GM10266 (cell line): Measurements from ENCODE around the gene PFKFB4.

ENCODE experiments used
- DNase-seq: peaks from one replicate; pipeline ENCODE4 v3.0.0; 2012; ENCODE audit errors: extremely low spot score
- CTCF ChIP-seq: IDR thresholded peaks from 2 replicates; pipeline ENCODE4 v1.5.1; 2012; ENCODE audit warnings: mild to moderate bottlenecking, low read depth; ENCODE audit not compliant: control insufficient read depth, insufficient read depth; ENCODE audit errors: missing control alignments

The PFKFB4 gene

DNA sequence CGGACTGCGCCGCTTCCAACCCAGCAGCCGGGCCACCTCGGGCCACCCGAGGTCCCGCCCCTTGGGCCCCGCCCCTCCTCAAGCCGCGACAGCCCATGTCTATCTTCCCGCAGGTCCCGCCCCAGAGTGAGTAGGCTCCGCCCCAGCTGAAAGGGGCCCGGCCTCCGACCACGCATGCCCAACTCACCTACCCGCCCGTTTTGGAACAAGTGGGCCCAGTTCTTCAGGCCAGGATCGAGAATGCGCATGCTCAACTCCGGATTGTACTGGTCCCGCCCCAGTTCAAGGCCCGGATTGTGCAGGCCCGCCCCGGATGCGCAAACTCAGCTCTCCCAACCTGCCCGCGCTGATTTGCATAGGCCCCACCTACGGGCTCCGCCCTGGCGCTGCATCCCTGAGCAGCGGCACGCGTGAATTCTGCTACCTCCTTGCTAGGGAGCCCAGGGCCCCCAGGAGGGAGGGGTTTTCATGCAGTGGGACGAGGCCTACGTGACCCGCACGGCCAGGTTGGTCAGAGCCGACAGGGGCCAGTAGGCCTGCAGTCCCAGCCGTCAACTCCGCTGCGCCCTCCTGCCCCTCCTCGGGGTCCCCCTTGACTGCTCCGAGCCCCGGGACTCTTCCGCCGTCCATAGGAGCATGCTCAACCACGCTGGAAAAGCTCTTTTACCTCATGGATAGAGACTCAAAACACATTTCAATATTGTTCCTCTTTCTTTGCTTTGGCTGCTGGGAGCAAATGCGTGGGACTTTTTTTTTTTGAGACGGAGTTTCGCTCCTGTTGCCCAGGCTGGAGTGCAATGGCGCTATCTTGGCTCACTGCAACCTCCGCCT lies at the start of gene PFKFB4:
Gene PFKFB4, minus strand, starts transcription at position 8 of the 831 bp plus-strand sequence. CDS start 26 bp downstream, outside the sequence.
- peak; percentile 97 for DNase-seq
- TF ChIP-seq CTCF = no peak

DNA sequence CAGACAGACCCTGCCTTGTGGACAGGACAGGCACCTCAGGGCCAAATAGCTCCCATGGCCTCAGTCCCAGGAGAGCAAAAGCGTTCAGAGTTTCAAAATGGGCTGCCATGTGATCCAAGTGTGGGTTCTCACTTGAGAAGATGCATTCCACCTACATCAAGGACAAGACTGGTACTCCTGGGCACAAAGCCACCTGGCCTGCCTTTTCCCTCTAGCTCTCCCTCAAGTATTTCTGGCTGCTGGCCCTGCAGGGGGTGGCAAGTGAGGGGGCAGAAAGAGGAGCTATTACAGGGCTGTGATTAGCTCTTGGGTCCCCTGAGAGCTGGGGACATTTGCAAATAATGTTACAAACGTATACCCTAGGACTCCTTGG lies 45.0 kb upstream of the PFKFB4 start:
- no peak for DNase-seq
- no peak for TF ChIP-seq CTCF

DNA sequence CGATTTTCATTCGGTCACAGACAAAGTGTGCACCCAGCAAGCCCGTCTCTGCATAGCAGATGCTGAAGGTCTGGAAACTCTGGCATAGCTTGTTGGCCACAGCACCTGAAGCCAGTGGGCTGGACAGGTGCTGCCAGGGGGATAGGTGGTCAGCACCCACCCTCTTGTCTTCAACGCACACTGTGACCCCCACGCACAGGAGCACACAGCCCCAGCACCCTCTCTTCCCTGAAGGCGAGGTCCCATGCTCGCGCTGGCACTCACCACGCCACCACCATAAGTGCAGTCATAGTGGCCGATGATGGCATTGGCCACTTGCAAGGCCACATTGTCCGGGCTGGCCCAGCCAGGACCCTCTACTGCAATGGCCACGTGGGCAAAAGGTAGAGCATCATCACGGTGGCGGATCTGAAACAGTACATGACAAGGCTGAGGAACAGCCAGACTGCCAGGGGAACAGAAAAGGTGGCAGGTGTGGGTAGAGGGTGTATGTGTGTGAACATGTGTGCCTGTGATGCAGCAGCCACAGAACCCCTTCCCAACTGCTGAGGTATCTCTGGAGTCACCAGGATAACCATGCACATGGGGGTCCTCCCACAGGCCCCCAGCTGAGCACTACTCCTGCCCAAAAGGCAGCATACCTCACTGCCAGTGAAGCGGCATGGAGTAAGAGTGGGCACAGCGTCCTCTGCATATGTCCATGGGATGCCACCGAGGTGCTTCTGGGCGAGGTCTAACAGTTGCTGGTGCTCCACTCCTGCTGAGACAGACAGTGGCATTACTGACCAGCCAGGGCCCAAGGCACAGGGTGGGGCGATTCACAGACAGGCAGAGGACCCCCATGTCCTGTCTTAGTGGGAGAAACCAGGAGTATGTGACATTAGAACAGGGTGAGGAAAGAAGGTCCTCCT lies 44.4 kb upstream of the PFKFB4 start:
- DNase-seq = no peak
- no peak for TF ChIP-seq CTCF

DNA sequence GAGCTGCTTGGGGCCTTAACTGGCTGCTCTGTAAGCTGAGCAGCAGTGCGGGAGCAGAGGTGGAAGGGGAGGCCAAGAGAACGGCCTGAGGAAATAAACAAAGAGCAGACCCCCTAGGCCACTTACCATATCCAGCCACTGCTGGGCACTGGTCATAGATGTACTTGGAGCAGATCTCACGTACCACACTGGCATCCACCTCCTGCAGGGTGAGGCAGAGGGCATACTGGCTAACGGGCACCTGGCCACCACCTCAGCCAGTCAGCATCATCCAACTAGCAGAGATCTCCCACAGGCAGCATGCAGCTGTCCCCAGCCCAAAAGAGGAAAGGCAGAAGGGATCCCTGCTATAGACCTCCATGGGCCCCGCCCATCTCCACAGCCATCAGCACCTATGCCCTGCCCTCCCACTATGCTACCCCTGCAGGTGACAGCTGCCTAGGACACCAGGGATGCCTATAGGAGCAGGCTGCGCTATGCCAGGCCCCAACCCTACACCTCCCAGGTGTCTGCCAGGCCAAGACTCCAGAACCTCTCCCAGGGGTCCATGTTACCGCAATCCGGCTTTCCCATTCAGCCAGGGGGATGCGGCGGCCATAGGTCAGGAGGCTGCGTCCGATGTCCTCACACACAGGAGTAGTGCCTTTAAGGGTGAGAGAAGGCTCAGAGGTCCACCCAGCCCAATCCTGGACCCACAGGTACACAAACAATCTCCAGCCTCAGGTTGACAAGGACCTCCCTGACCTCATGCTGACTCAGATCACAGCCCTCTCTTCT lies 43.1 kb upstream of the PFKFB4 start:
- no peak for TF ChIP-seq CTCF
- DNase-seq = no peak

- no peak for DNase-seq
- TF ChIP-seq CTCF = no peak
These were observed 42.5 kb upstream of the PFKFB4 start for GRCh38 chr3:48599077-48599501.

DNA sequence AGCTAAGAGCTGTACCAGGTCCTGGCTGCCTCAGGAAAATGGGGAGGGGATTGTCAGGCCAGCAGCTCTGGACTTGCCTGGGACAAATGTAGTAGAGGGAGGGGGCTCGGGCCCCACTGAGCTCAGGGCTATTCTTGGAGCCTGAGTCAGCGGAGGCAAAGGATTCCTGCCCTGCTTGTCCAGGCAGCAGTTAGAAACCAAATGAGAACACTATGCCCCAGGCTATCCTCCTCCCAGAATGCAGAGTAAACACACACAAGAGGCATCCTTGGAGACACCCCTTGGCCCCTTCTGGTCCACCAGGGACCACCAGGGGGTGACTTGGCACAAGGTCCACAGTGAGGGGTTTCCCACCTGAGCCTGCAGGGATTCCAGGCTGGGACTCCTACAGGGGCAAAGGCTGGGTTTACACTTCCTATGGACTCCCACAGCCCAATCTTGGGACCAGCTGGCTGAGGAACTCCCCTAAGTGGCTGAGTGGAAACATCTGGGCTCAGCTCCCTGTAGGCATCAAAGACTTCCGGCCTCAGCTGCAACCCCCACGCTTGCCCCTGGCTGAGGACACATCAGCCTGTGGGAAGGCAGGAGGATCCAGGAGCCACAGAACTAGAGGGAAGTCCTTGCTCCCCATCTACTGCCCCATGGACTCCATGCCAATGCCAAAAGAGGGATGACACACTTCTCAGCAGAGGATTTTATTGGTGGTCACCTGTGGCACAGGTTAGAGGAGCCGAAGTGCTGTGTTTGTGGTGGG lies 41.9 kb upstream of the PFKFB4 start:
- no peak for DNase-seq
- TF ChIP-seq CTCF = no peak
